Aorta (tissue), 5 donors: ENCODE results near the gene FRMD4A. TPM values are rescaled to one million over a fixed set of nuclear protein-coding genes. Genes with fewer than 3 reads are reported as not detected.
A peak's percentile ranks its signal among the peaks of the same experiment; 100 is the strongest.

Source experiments
- ATAC-seq: fragments of 200-7000 bp; cut with Tn5 transposase; one replicate; pipeline ENCODE4 v1.9.1; 2022; ENCODE audit warnings: moderate library complexity; ENCODE audit not compliant: low FRiP score
- DNase-seq, 2 donors: peaks; one replicate each; pipeline ENCODE4 v3.0.0-alpha.2; 2020
- H3K27ac ChIP-seq, 2 donors: one replicate each; pipeline ENCODE4 v1.5.1; 2013; ENCODE audit warnings: low read length in 2 of 2, mild to moderate bottlenecking in 2 of 2, moderate library complexity in 2 of 2, control low read depth in 1 of 2, inconsistent platforms in 1 of 2, low read depth in 1 of 2
- H3K27me3 ChIP-seq, 2 donors: one replicate each; pipeline ENCODE4 v1.6.1; 2013; ENCODE audit warnings: control low read depth in 1 of 2, low read length in 1 of 2, mild to moderate bottlenecking in 1 of 2, moderate library complexity in 1 of 2; ENCODE audit not compliant: insufficient read depth in 2 of 2, control insufficient read depth in 1 of 2
- H3K36me3 ChIP-seq, 2 donors: one replicate each; pipeline ENCODE4 v1.6.1; 2013; ENCODE audit warnings: control low read depth in 1 of 2, low read length in 1 of 2, mild to moderate bottlenecking in 1 of 2; ENCODE audit not compliant: insufficient read depth in 2 of 2, control insufficient read depth in 1 of 2
- H3K4me1 ChIP-seq, 2 donors: one replicate each; pipeline ENCODE4 v1.6.1; 2013; ENCODE audit warnings: low read length in 2 of 2, control low read depth in 1 of 2, mild to moderate bottlenecking in 1 of 2, moderate library complexity in 1 of 2; ENCODE audit not compliant: insufficient read depth in 2 of 2, control insufficient read depth in 1 of 2
- H3K4me3 ChIP-seq, 2 donors: one replicate each; pipeline ENCODE4 v1.5.1; 2013; ENCODE audit warnings: low read length in 2 of 2, control low read depth in 1 of 2, mild to moderate bottlenecking in 1 of 2
- H3K9me3 ChIP-seq: one replicate; pipeline ENCODE4 v1.6.1; 2013; ENCODE audit warnings: mild to moderate bottlenecking, low read length; ENCODE audit not compliant: control insufficient read depth
- WGBS, 2 donors: extraction: QIAGEN DNeasy Blood & Tissue Kit; methylation state at CpG; one replicate each; pipeline ENCODE4 v1.1.7; 2013; 5-methylcytosine and 5-hydroxymethylcytosine counted together
- intact Hi-C, 2 donors: fragments of 100-400 bp; cut with DNase I; formaldehyde crosslinking; loops; one replicate each; pipeline versions ENCODE4 v1.14.2 to v1.15.0; 2022
- polyA plus RNA-seq, 2 donors: library from polyadenylated mRNA; stranded (reverse); fragments of 200-250 nt; gene quantifications; one replicate each; pipeline ENCODE4 v1.2.3, GENCODE V29; 2013
- total RNA-seq, 2 donors: library from RNA; stranded (reverse); fragmentation: NEBNext Ultra II Directional; extraction: Animal tissue kit (Norgen Biotek cat#: 25700); gene quantifications; one replicate each; pipeline ENCODE4 v1.2.1, GENCODE V29; 2021
- donor health status: healthy with polysubstance abuse.
- donor health status: Bipolar disorder and iron deficiency.
- donor health status: DM: no; HTN: no; CAD: no.
- donor health status: DM: no; HTN: no; CAD: no.
- donor health status: DM: yes; HTN: yes; CAD: no.

The FRMD4A gene
- total and polyA plus RNA-seq, 4 donors = 11.4 to 65.6 (median 39.7) TPM

DNA sequence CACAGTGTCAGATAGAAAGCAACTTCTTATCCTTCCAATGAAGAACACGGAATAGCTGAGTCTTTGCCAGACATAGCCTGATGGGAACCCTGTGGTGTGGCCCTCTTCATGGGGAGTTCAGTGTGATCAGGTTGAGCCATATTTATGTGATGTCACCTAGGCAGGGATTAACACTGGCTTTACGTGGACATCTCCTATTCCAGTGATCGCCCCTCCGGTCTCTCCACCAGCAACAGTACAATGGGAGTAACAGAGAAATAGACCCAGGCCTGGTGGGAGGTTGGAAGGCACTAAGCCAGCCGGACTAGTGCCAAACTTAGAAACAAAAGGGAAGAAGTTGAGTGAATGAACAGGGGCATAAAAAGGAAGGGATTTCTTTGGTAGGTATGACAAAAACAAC lies 385.9 kb downstream of the FRMD4A start:
- no peak for ATAC-seq
- no peak overlapping the region for H3K4me3 ChIP-seq
- intact Hi-C loops = no loop called here
- H3K9me3 ChIP-seq = no peaks in the 10 kb centered on the region
- H3K36me3 ChIP-seq = no peaks in the 10 kb centered on the region
- no peak overlapping the region for H3K27ac ChIP-seq
- H3K4me1 ChIP-seq = peaks cover 0 to 5% of the 10 kb centered on the region in 2 donors
- H3K27me3 ChIP-seq = no peaks in the 10 kb centered on the region
- no peak for DNase-seq
- 41 to 46% methylated on average over 5 of the region's 5 CpGs for WGBS, 2 donors

DNA sequence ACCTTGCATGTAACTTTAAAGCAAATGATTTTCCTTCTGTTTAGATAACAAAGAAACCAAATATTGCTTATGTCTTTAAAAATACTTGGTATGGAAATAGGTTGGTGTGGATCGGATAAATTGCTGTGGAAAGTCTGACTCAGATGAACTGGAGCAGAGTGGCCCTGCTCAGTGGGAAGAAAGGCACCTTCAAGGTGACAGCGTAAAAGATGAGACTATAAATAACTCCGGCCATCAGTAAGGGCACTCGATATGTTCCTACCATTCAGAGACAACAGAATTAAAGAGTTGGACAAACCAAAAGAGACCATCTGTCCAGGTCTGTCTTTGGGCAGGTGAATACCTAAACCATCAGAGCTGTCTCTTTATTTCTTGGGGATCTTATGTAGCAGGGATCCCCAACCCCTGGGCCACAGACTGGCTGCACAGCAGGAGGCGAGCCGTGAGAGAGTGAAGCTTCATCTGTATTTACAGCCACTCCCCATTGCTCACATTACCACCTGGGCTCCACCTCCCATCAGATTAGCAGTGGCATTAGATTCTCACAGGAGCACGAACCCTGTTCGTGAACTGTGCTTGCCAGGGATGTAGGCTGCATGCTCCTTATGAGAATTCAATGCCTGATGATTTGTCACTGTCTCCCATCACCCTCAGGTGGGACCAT lies 386.9 kb downstream of the FRMD4A start:
- intact Hi-C loops = no loop called here
- no peak for ATAC-seq
- 59 to 65% methylated on average over 8 of the region's 8 CpGs for WGBS, 2 donors
- Histone ChIP-seq H3K4me3 (no peak overlapping the region), H3K27me3 (no peaks in the 10 kb centered on the region), H3K4me1 (peaks cover 0 to 6% of the 10 kb centered on the region in 2 donors), H3K9me3 (no peaks in the 10 kb centered on the region), H3K36me3 (no peaks in the 10 kb centered on the region), H3K27ac (no peak overlapping the region)
- no peak for DNase-seq

- Histone ChIP-seq H3K4me1 (peaks cover 0 to 9% of the 10 kb centered on the region in 2 donors), H3K27me3 (no peaks in the 10 kb centered on the region), H3K4me3 (no peak overlapping the region), H3K9me3 (no peaks in the 10 kb centered on the region), H3K36me3 (no peaks in the 10 kb centered on the region), H3K27ac (no peak overlapping the region)
- DNase-seq (no peak), ATAC-seq (no peak)
- intact Hi-C loops = no loop called here
- 77 to 78% methylated on average over 5 of the region's 5 CpGs for WGBS, 2 donors
Measured at GRCh38 chr10:13942035-13942434, 388.7 kb downstream of the FRMD4A start.

GRCh38 chr10:13939391-13939790 lies 391.3 kb downstream of the FRMD4A start:
- Histone ChIP-seq H3K4me3 (no peak overlapping the region), H3K9me3 (no peaks in the 10 kb centered on the region), H3K27ac (no peak overlapping the region), H3K36me3 (no peaks in the 10 kb centered on the region), H3K27me3 (no peaks in the 10 kb centered on the region), H3K4me1 (peaks cover 0 to 5% of the 10 kb centered on the region in 2 donors)
- DNase-seq (no peak), ATAC-seq (no peak)
- intact Hi-C loops = no loop called here

DNA sequence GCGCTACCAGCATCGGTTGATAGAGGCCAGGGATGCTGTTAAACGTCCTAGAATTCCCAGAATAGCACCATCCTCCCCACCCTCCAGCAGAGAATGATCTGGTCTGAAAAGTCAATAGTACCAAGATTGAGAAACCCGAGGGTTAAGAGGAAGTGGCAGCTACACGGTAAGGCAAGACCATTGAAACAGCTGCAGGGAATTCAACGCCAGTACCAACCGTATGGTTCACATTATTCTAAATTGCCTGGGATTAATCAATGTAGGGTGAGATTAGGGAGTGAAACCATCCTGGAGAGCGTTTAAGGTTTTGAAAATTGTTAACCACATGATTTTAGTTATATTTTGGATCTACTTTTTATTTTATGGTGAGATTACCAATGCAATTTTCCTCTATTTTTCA lies 391.8 kb downstream of the FRMD4A start:
- Histone ChIP-seq H3K4me3 (no peak overlapping the region), H3K4me1 (peaks cover 0 to 5% of the 10 kb centered on the region in 2 donors), H3K27me3 (no peaks in the 10 kb centered on the region), H3K9me3 (no peaks in the 10 kb centered on the region), H3K27ac (peak overlapping the region; percentile 52 to 87), H3K36me3 (no peaks in the 10 kb centered on the region)
- intact Hi-C loops = no loop called here
- DNase-seq (no peak), ATAC-seq (peak; percentile 26)
- WGBS, 2 donors = 16 to 21% methylated on average over 8 of the region's 8 CpGs

DNA sequence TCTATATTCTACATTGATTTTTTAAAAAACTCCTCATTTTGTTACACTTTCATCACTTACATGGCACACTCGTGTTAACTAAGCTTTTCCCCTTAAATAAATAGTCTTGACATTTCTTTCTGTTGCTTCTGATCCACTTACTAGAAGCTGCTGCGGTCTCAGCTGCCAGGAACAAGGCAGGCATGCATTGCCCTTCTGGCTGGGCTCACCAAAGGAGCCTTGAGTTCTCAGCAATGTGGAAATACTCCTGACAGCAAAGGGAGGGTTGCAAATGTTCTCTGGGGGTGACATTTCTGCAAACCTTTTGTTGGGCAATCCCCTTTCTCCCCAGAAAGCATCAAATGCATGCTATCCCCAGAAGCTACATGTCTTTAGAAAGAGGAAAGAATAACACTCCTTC lies 393.9 kb downstream of the FRMD4A start:
- peaks cover 0 to 5% of the 10 kb centered on the region in 2 donors for H3K4me1 ChIP-seq
- H3K36me3 ChIP-seq = no peaks in the 10 kb centered on the region
- no peak for DNase-seq
- no peaks in the 10 kb centered on the region for H3K27me3 ChIP-seq
- WGBS, 2 donors = 2 to 6% methylated on average over 2 of the region's 2 CpGs
- ATAC-seq = no peak
- intact Hi-C loops = no loop called here
- H3K27ac ChIP-seq = peak overlapping the region in 1 of 2 donors; percentile 18
- no peaks in the 10 kb centered on the region for H3K9me3 ChIP-seq
- H3K4me3 ChIP-seq = no peak overlapping the region

GRCh38 chr10:13930120-13930519 lies 400.6 kb downstream of the FRMD4A start:
- H3K27ac ChIP-seq = no peak overlapping the region
- no peaks in the 10 kb centered on the region for H3K27me3 ChIP-seq
- ATAC-seq (peak; percentile 26), DNase-seq (no peak)
- intact Hi-C loops = no loop called here
- no peaks in the 10 kb centered on the region for H3K9me3 ChIP-seq
- H3K4me3 ChIP-seq = no peak overlapping the region
- H3K36me3 ChIP-seq = no peaks in the 10 kb centered on the region
- H3K4me1 ChIP-seq = peaks cover 0 to 5% of the 10 kb centered on the region in 2 donors
- 9 to 22% methylated on average over 10 of the region's 10 CpGs for WGBS, 2 donors

- no peaks in the 10 kb centered on the region for H3K36me3 ChIP-seq
- ATAC-seq (no peak), DNase-seq (no peak)
- peak overlapping the region in 1 of 2 donors; percentile 10 for H3K27ac ChIP-seq
- intact Hi-C loops = no loop called here
- WGBS, 2 donors = 4 to 7% methylated on average over 3 of the region's 3 CpGs
- peaks cover under 1 to 5% of the 10 kb centered on the region in 2 donors for H3K4me1 ChIP-seq
- no peak overlapping the region for H3K4me3 ChIP-seq
- H3K27me3 ChIP-seq = no peaks in the 10 kb centered on the region
- no peaks in the 10 kb centered on the region for H3K9me3 ChIP-seq
Measured at GRCh38 chr10:13928451-13928850, 402.3 kb downstream of the FRMD4A start.

GRCh38 chr10:13925971-13926780 lies 404.5 kb downstream of the FRMD4A start:
- 37 to 65% methylated on average over 5 of the region's 5 CpGs for WGBS, 2 donors
- Histone ChIP-seq H3K27me3 (no peaks in the 10 kb centered on the region), H3K4me1 (peaks cover 4 to 5% of the 10 kb centered on the region in 2 donors), H3K9me3 (no peaks in the 10 kb centered on the region), H3K27ac (no peak overlapping the region), H3K4me3 (no peak overlapping the region), H3K36me3 (no peaks in the 10 kb centered on the region)
- intact Hi-C loops = no loop called here
- ATAC-seq (no peak), DNase-seq (no peak)
